GM18951 (cell line): ENCODE results near the gene PARP1.

Experiments used
- POLR2A ChIP-seq: IDR thresholded peaks from 4 replicates; pipeline ENCODE4 v1.6.1; 2011; ENCODE audit warnings: mild to moderate bottlenecking; ENCODE audit not compliant: insufficient read length, insufficient read depth; ENCODE audit errors: extremely low read depth
- in situ Hi-C: fragments of 300-500 bp; cut with MboI; formaldehyde crosslinking; loops from one replicate; pipeline ENCODE4 v1.12.0; 2022; ENCODE audit warnings: low sequenced_read_pairs, mixed read lengths, inconsistent platforms; ENCODE audit not compliant: unreplicated experiment

PARP1 gene

DNA sequence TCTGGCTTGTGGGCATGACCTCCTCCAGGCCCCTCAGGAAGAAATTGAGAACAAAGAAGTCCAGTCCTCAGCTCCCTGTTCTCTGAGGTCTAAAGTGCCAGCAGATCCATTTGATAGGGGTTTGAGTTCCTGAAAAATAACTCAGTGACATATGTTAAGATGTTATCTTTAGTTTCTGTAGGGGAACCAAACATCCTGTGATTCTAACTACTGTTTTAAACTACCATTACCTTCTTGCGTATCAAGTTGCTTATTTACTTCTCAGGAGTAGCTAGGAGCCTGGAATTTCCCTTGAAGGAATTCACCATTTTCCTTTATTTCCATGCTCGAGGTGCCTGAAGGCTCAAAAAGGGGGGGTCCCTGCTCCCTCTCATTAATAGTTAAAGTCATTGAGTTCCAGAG, 80.1 kb downstream of the PARP1 start:
- TF ChIP-seq POLR2A, result no peak
- in situ Hi-C loops, result no loop called here

DNA sequence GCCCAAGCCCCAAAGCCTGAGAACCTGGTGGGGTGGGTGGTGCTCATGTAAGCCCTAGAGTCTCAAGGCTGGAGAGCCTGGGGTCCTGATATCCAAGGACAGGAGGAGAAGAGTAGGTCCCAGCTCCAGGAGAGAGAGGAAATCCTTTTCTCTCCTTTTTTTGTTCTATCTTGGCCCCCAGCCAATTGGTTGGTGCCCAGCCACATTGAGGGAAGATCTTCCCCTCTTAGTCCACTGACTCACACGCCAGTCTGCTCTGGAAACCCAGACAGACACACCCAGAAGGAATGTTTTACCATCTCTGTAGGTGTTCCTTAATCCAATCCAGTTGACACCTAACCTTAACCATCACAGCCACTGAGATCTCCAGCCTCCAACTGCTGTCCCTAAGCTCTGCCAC, 82.7 kb downstream of the PARP1 start:
- in situ Hi-C loops, result no loop called here
- no peak for TF ChIP-seq POLR2A

- no peak for TF ChIP-seq POLR2A
- in situ Hi-C loops, result no loop called here
These were observed 83.4 kb downstream of the PARP1 start for GRCh38 chr1:226324479-226324878.

DNA sequence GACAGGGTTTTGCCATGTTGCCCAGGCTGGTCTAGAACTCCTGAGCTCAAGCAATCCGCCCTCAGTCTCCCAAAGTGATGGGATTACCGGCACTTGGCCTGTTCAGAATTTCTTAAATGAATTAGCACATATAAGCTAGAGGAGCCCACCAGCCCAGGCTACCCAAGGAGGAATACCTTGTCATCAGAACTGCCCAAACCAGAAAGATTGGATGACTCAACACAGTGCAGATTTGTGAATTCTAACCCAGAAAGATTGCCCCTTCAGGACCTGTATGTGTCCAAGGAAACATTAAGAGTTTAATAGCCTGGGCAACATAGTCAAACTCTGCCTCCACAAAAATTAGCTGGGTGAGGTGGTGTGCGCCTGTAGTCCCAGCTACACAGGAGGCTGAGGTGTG, 84.9 kb downstream of the PARP1 start:
- in situ Hi-C loops, result no loop called here

DNA sequence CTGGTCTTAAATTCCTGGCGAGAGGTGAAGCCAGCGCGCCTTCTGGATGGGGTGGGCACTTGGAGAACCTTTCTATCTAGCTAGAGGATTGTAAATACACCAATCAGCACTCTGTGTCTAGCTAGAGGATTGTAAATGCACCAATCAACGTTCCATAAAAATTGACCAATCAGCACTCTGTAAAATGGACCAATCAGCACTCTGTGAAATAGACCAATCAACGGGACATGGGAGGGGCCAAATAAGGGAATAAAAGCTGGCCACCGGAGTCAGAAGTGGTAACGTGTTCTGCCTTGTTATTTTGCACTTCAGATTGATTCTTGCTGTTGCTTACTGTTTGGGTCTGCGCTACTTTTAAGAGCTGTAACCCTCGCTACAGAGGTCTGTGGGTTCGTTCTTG, 87.0 kb downstream of the PARP1 start:
- in situ Hi-C loops, result no loop called here
- no peak for TF ChIP-seq POLR2A

More for the DNA sequence above, 84.9 kb downstream of the PARP1 start:
- no peak for TF ChIP-seq POLR2A

DNA sequence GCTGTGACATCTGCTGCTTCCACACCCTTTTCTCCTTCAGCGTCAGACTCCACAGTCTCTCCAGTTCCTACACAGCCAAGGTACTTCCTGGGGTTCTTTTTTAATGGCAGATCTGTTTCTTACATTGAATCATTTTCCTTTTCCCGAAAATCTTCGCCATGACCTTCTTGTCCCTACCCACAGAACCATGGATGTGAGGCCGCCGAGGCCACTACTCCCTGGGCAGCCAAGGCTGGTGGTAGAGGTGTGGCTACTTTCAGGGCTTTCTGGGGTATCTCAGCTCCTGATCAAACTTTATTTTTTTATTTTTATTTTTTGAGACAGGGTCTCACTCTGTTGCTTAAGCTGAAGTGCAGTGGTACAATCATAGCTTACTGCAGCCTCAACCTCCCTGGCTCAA, 89.4 kb downstream of the PARP1 start:
- in situ Hi-C loops, result no loop called here
- TF ChIP-seq POLR2A, result no peak

- in situ Hi-C loops, result no loop called here
- TF ChIP-seq POLR2A, result no peak
These were observed 93.8 kb downstream of the PARP1 start for GRCh38 chr1:226314055-226314454.

- no peak for TF ChIP-seq POLR2A
- in situ Hi-C loops, result no loop called here
These were observed 95.8 kb downstream of the PARP1 start for GRCh38 chr1:226312065-226312464.

- TF ChIP-seq POLR2A, result no peak
- in situ Hi-C loops, result no loop called here
These were observed 96.5 kb downstream of the PARP1 start for GRCh38 chr1:226311376-226311775.
